GM12878 (cell line): ENCODE results near the gene ZNF232.
"Not testable (repeated sequence)": the region's sequence is repeated elsewhere in the genome, so short reads cannot be mapped to it uniquely, and the experiment has no call there.

Experiments used
- CEBPB ChIP-seq, 2 experiments: fragments of 150-350 bp in 1 of 2; IDR thresholded peaks; 2 replicates each; pipeline ENCODE4 v1.6.1; 2012 to 2014; ENCODE audit warnings: low read depth in 2 of 2, low read length in 2 of 2, borderline replicate concordance in 1 of 2, inconsistent platforms in 1 of 2
- CTCF ChIP-seq, 3 experiments: IDR thresholded peaks in 2 of 3; conservative IDR thresholded peaks in 1 of 3; 2 replicates each; pipeline ENCODE4 v1.5.1; 2011; ENCODE audit warnings: low read depth in 3 of 3, low read length in 3 of 3, mild to moderate bottlenecking in 3 of 3, control low read depth in 2 of 3, moderate library complexity in 2 of 3, inconsistent platforms in 1 of 3, mixed read lengths in 1 of 3; ENCODE audit not compliant: control insufficient read depth in 2 of 3, insufficient read depth in 1 of 3; ENCODE audit errors: extremely low read depth in 1 of 3
- JUND ChIP-seq: IDR thresholded peaks from 2 replicates; pipeline ENCODE4 v1.6.1; 2012; ENCODE audit warnings: low read depth, mild to moderate bottlenecking, low read length, improper control_type of control experiment, moderate library complexity
- NFIC ChIP-seq: IDR thresholded peaks from 2 replicates; pipeline ENCODE4 v1.6.1; 2012; ENCODE audit warnings: low read depth, mild to moderate bottlenecking, inconsistent platforms, low read length, moderate library complexity
- NFYA ChIP-seq: IDR thresholded peaks from 2 replicates; pipeline ENCODE4 v1.6.1; 2011; ENCODE audit warnings: low read depth, mild to moderate bottlenecking, low read length, improper control_type of control experiment, borderline replicate concordance
- POLR2AphosphoS5 ChIP-seq: IDR thresholded peaks from 2 replicates; pipeline ENCODE4 v1.6.1; 2011; ENCODE audit warnings: mild to moderate bottlenecking, low read length, inconsistent platforms
- RAD21 ChIP-seq: IDR thresholded peaks from 2 replicates; pipeline ENCODE4 v1.6.1; 2011; ENCODE audit warnings: mild to moderate bottlenecking, low read depth, low read length, moderate library complexity; ENCODE audit not compliant: insufficient read depth
- SREBF2 ChIP-seq: IDR thresholded peaks from 2 replicates; pipeline ENCODE4 v1.6.1; 2012; ENCODE audit warnings: mild to moderate bottlenecking, low read length
- TAF1 ChIP-seq: IDR thresholded peaks from 2 replicates; pipeline ENCODE4 v1.6.1; 2011; ENCODE audit warnings: mild to moderate bottlenecking, low read depth, low read length, borderline replicate concordance
- TCF7 ChIP-seq: IDR thresholded peaks from 2 replicates; pipeline ENCODE4 v1.6.1; 2014; ENCODE audit warnings: antibody characterized with exemption, borderline replicate concordance
- TF ChIP-seq, protein P1 (sequence below): fragments of 450-650 bp; IDR thresholded peaks from 2 replicates; pipeline ENCODE4 v1.6.1; 2016; ENCODE audit warnings: mild to moderate bottlenecking

DNA sequence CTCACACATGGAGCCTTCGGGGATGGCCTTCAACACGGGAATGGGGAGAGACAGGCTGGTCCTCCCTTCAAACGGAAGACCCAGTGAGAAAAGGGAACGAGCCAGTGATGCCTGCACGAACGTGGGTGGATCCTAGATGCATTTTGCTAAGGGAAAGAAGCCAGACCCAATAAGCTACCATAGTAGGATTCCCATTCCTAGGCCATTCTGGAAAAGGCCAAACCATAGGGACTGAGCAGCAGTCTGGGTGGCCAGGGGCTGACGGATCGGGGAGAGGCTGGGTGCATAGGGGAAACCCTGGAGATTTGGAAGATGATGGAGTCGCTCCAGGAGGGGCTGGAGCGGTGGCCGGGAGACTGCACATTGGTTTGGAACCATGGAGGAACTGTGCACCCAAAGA, 22.9 kb upstream of the ZNF232 start:
- TF ChIP-seq CTCF (IDR thresholded peaks at IDR 0.05 in 2 of 3, conservative IDR thresholded peaks at IDR 0.05 in 1 of 3; ENCODE audit: control insufficient read depth in 2 of 3, extremely low read depth in 1 of 3, insufficient read depth in 1 of 3, low read depth in 3 of 3, low read length in 3 of 3); TCF7; CEBPB (IDR thresholded peaks at IDR 0.05; ENCODE audit: borderline replicate concordance in 1 of 2, low read depth in 2 of 2, low read length in 2 of 2); SREBF2; NFIC; POLR2AphosphoS5; TAF1; NFYA; RAD21; JUND: not testable (repeated sequence)
- TF ChIP-seq, protein P1, sequence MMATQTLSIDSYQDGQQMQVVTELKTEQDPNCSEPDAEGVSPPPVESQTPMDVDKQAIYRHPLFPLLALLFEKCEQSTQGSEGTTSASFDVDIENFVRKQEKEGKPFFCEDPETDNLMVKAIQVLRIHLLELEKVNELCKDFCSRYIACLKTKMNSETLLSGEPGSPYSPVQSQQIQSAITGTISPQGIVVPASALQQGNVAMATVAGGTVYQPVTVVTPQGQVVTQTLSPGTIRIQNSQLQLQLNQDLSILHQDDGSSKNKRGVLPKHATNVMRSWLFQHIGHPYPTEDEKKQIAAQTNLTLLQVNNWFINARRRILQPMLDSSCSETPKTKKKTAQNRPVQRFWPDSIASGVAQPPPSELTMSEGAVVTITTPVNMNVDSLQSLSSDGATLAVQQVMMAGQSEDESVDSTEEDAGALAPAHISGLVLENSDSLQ = not testable (repeated sequence)
